Natural killer cell (primary cell): ENCODE data around the gene UQCRC2. TPM values are rescaled to one million over a fixed set of nuclear protein-coding genes. Genes with fewer than 3 reads are reported as not detected.

ENCODE experiments used
- ATAC-seq, 3 donors: fragments of 150-1000 bp in 2 of 3; fragments of 200-7000 bp in 1 of 3; cut with Tn5 transposase; 1 replicate in 1 of 3; 2 replicates in 2 of 3; pipeline ENCODE4 v1.10.0; 2021; ENCODE audit warnings: mild to moderate bottlenecking in 2 of 3, moderate library complexity in 2 of 3
- DNase-seq, 2 donors: peaks; one replicate each; pipeline versions ENCODE4 v3.0.0 to v3.0.0-alpha.2; 2013 to 2021; ENCODE audit warnings: mixed read lengths in 1 of 2
- H3K27ac ChIP-seq: one replicate; pipeline ENCODE4 v1.5.1; 2013; ENCODE audit warnings: mild to moderate bottlenecking, low read length
- H3K27me3 ChIP-seq: one replicate; pipeline ENCODE4 v1.6.1; 2013; ENCODE audit warnings: low read length; ENCODE audit not compliant: control insufficient read depth, insufficient read depth
- H3K36me3 ChIP-seq: one replicate; pipeline ENCODE4 v1.6.1; 2013; ENCODE audit warnings: low read length; ENCODE audit not compliant: control insufficient read depth, insufficient read depth
- H3K4me1 ChIP-seq: one replicate; pipeline ENCODE4 v1.6.1; 2013; ENCODE audit warnings: low read length; ENCODE audit not compliant: control insufficient read depth, insufficient read depth
- H3K4me3 ChIP-seq: one replicate; pipeline ENCODE4 v1.5.1; 2013; ENCODE audit warnings: low read length
- H3K9me3 ChIP-seq: one replicate; pipeline ENCODE4 v1.6.1; 2013; ENCODE audit warnings: low read length; ENCODE audit not compliant: control insufficient read depth, insufficient read depth
- H3K27ac Mint-ChIP-seq, 2 donors: one replicate each; pipeline ENCODE4 v1.8.0; 2022; ENCODE audit warnings: mild to moderate bottlenecking in 2 of 2, mixed read lengths in 2 of 2, moderate library complexity in 1 of 2
- H3K27me3 Mint-ChIP-seq, 2 donors: one replicate each; pipeline ENCODE4 v1.8.0; 2022; ENCODE audit warnings: low read depth in 2 of 2, mixed read lengths in 2 of 2
- H3K36me3 Mint-ChIP-seq: one replicate; pipeline ENCODE4 v1.8.0; 2022; ENCODE audit warnings: mixed read lengths
- H3K4me1 Mint-ChIP-seq, 2 donors: one replicate each; pipeline ENCODE4 v1.8.0; 2022; ENCODE audit warnings: mixed read lengths in 2 of 2
- H3K4me3 Mint-ChIP-seq: one replicate; pipeline ENCODE4 v1.8.0; 2022; ENCODE audit warnings: mild to moderate bottlenecking, moderate library complexity, mixed read lengths
- H3K9me3 Mint-ChIP-seq, 2 donors: one replicate each; pipeline ENCODE4 v1.8.0; 2022; ENCODE audit warnings: mixed read lengths in 2 of 2
- WGBS: methylation state at CpG from one replicate; pipeline ENCODE4 v1.1.7; 2013; ENCODE audit warnings: missing lambda C conversion rate; ENCODE audit not compliant: insufficient coverage; 5-methylcytosine and 5-hydroxymethylcytosine counted together
- intact Hi-C: fragments of 100-400 bp; cut with micrococcal nuclease; formaldehyde crosslinking; loops from one replicate; pipeline ENCODE4 v1.14.2; 2022
- total RNA-seq, 4 donors: library from RNA; stranded (reverse); fragments of 120-200 nt in 1 of 4; gene quantifications; one replicate each; pipeline versions ENCODE4 v1.2.3 to v1.2.4, GENCODE V29; 2013 to 2022
- TF ChIP-seq, protein P1 (sequence below): fragments of 200-600 bp; IDR thresholded peaks from one replicate; pipeline ENCODE4 v1.8.0; 2022; ENCODE audit warnings: antibody characterized with exemption

UQCRC2 gene
- total RNA-seq, 3 donors from 2014 or later (not counting 1 experiment from before 2014, with no cell fraction given), result 162 to 177 (median 177) TPM

DNA sequence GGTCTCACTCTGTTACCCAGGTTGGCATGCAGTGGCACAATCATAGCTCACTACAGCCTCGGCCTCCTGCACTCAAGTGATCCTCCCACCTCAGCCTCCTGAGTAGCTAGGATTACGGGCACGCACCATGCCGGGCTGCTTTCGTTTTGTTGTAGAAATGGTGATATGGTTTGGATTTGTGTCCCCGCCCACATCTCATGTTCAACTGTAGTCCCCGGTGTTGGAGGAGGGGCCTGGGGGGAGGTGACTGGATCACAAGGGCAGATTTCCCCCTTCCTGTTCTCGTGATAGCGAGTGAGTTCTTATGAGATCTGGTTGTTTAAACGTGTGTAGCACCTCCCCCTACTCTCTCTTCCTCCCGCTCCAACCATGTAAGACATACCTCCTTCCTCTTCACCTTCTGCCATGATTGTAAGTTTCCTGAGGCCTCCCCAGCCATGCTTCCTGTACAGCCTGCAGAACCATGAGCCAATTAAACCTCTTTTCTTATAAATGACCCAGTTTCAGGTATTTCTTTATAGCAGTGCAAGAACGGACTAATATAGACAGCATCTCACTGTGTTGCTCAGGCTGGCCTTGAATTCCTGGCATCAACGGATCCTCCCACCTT, 41.8 kb downstream of the UQCRC2 start:
- Mint-ChIP-seq H3K4me1 (no peaks in the 10 kb centered on the region), H3K9me3 (no peaks in the 10 kb centered on the region), H3K4me3 (no peak overlapping the region), H3K27ac (no peak overlapping the region), H3K27me3 (peaks cover 0 to 2% of the 10 kb centered on the region in 2 donors), H3K36me3 (no peaks in the 10 kb centered on the region)
- DNase-seq (no peak), ATAC-seq (no peak)
- Histone ChIP-seq H3K27me3 (no peaks in the 10 kb centered on the region), H3K27ac (no peak overlapping the region), H3K9me3 (no peaks in the 10 kb centered on the region), H3K4me1 (no peaks in the 10 kb centered on the region), H3K36me3 (no peaks in the 10 kb centered on the region), H3K4me3 (no peak overlapping the region)
- intact Hi-C loops, result no loop called here
- WGBS, result 88% methylated on average over 8 of the region's 13 CpGs
- TF ChIP-seq, protein P1, sequence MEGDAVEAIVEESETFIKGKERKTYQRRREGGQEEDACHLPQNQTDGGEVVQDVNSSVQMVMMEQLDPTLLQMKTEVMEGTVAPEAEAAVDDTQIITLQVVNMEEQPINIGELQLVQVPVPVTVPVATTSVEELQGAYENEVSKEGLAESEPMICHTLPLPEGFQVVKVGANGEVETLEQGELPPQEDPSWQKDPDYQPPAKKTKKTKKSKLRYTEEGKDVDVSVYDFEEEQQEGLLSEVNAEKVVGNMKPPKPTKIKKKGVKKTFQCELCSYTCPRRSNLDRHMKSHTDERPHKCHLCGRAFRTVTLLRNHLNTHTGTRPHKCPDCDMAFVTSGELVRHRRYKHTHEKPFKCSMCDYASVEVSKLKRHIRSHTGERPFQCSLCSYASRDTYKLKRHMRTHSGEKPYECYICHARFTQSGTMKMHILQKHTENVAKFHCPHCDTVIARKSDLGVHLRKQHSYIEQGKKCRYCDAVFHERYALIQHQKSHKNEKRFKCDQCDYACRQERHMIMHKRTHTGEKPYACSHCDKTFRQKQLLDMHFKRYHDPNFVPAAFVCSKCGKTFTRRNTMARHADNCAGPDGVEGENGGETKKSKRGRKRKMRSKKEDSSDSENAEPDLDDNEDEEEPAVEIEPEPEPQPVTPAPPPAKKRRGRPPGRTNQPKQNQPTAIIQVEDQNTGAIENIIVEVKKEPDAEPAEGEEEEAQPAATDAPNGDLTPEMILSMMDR, result no peak

DNA sequence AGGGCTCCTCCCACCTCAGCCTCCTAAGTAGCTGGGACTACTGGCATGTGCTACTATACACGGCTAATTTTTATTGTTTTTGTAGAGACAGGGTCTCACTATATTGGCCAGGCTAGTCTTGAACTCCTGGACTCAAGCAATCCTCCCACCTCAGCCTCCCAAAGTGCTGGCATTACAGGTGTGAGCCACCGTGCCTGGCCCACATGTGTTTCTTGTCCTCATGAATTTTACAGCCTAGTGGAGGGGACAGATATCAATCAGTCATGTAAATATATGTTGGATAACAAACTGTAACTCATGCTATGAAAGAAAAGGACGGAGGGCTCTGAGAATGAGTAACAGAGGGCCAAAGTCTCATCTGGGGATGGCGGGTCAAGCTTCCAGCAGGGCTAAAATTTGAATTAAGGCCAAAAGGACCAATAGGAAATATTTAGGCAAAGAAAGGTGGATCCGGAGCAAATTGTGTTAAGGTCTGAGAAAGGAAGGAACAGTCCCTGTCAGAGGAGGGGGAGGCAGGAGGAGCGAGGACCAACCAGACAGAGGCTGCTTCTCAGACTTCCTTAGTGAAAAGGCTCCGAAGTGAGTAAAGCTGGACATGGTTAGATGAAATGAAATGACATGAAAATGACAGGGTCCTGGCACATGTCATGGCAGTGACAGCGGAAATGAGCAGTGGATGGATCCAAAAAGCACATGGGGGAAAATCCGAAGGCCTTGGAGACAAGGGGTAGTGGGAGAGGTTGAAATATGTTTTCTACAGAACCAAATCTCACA, 43.9 kb downstream of the UQCRC2 start:
- no peak overlapping the region for H3K27ac Mint-ChIP-seq
- Histone ChIP-seq H3K27ac (no peak overlapping the region), H3K9me3 (no peaks in the 10 kb centered on the region), H3K27me3 (no peaks in the 10 kb centered on the region), H3K4me3 (no peak overlapping the region), H3K36me3 (no peaks in the 10 kb centered on the region), H3K4me1 (peaks cover 7% of the 10 kb centered on the region)
- ATAC-seq (no peak), DNase-seq (no peak)
- no peaks in the 10 kb centered on the region for H3K36me3 Mint-ChIP-seq
- intact Hi-C loops, result no loop called here
- no peak overlapping the region for H3K4me3 Mint-ChIP-seq
- TF ChIP-seq, protein P1, result no peak
- peaks cover 0 to 4% of the 10 kb centered on the region in 2 donors for H3K27me3 Mint-ChIP-seq
- H3K9me3 Mint-ChIP-seq, result no peaks in the 10 kb centered on the region
- WGBS, result 95% methylated on average over 9 of the region's 9 CpGs
- peaks cover 8 to 10% of the 10 kb centered on the region in 2 donors for H3K4me1 Mint-ChIP-seq

DNA sequence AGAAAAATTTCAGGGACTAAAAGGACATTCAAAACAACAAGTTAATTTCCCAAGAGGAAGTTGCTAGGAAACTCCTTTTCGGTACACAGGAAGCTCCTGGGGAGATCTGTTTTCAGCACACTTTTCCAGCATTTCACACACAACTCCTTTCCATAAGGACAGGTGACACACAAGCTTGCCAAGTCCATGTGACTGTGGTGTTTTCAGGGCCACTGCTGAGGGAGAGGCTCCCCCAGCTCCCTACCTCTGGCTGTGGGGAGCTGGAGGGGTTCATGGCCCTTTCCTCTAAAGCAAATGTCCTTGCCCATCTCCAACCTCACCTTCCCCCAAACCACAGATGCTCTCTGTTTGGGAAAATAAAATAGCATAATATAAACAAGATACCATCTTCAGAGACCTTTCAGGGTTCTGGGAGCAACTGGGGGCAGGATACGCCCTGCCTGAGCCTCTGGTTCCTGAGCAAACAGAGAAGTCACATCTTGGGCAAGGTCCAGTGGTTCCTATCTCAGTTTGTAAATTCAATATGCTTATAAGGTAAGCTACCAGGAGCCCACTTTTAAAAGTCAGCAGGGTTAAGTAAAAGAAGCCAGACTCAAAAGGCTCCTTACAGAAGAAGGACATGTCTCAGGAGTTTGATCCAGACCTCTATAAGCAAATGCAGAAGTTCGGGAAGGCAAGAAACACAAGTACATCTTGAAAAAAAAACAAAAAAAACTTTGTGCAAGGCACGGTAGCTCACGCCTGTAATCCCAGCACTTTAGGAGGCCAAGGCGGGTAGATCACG, 44.7 kb downstream of the UQCRC2 start:
- Histone ChIP-seq H3K36me3 (no peaks in the 10 kb centered on the region), H3K27ac (no peak overlapping the region), H3K27me3 (no peaks in the 10 kb centered on the region), H3K4me3 (no peak overlapping the region), H3K4me1 (peaks cover 7% of the 10 kb centered on the region), H3K9me3 (no peaks in the 10 kb centered on the region)
- TF ChIP-seq, protein P1, result no peak
- WGBS, result 79% methylated on average over 7 of the region's 7 CpGs
- H3K4me3 Mint-ChIP-seq, result no peak overlapping the region
- no peaks in the 10 kb centered on the region for H3K36me3 Mint-ChIP-seq
- peaks cover 8 to 10% of the 10 kb centered on the region in 2 donors for H3K4me1 Mint-ChIP-seq
- intact Hi-C loops, result no loop called here
- H3K27me3 Mint-ChIP-seq, result peaks cover 0 to 5% of the 10 kb centered on the region in 2 donors
- DNase-seq (no peak), ATAC-seq (no peak)
- H3K9me3 Mint-ChIP-seq, result no peaks in the 10 kb centered on the region
- H3K27ac Mint-ChIP-seq, result no peak overlapping the region
